GM12874 (cell line): ENCODE measurements around the gene ASPRV1.

ENCODE experiments used
- TF ChIP-seq, protein P1 (sequence below): IDR thresholded peaks from 2 replicates; pipeline ENCODE4 v1.5.1; 2011; ENCODE audit warnings: low read depth, mild to moderate bottlenecking, control low read depth, low read length, moderate library complexity; ENCODE audit not compliant: insufficient read depth

ASPRV1 gene

DNA sequence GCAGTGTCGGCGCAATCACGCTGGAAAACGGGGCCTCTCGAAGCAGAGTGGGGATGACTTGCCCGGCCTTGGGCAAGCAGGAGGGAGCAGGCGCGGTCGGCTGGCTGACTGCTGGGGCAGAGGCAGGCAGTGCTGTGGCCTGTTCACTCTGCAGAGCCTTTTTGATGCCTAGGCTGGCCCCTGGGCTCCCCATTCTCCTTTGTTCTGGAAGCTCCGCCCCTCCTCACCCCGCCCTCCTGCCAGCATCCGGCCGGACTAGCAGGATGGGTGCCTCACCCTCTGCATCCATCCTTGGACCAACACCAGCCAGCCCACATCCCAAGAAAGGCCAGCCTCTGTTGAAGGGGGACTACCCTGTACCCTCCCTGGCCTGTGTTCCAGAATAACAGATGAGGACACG, at the start of gene ASPRV1:
Gene ASPRV1, minus strand, starts transcription at position 136 of the 400 bp plus-strand sequence. CDS start 195 bp downstream, outside the sequence.
- TF ChIP-seq, protein P1, sequence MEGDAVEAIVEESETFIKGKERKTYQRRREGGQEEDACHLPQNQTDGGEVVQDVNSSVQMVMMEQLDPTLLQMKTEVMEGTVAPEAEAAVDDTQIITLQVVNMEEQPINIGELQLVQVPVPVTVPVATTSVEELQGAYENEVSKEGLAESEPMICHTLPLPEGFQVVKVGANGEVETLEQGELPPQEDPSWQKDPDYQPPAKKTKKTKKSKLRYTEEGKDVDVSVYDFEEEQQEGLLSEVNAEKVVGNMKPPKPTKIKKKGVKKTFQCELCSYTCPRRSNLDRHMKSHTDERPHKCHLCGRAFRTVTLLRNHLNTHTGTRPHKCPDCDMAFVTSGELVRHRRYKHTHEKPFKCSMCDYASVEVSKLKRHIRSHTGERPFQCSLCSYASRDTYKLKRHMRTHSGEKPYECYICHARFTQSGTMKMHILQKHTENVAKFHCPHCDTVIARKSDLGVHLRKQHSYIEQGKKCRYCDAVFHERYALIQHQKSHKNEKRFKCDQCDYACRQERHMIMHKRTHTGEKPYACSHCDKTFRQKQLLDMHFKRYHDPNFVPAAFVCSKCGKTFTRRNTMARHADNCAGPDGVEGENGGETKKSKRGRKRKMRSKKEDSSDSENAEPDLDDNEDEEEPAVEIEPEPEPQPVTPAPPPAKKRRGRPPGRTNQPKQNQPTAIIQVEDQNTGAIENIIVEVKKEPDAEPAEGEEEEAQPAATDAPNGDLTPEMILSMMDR: no peak

DNA sequence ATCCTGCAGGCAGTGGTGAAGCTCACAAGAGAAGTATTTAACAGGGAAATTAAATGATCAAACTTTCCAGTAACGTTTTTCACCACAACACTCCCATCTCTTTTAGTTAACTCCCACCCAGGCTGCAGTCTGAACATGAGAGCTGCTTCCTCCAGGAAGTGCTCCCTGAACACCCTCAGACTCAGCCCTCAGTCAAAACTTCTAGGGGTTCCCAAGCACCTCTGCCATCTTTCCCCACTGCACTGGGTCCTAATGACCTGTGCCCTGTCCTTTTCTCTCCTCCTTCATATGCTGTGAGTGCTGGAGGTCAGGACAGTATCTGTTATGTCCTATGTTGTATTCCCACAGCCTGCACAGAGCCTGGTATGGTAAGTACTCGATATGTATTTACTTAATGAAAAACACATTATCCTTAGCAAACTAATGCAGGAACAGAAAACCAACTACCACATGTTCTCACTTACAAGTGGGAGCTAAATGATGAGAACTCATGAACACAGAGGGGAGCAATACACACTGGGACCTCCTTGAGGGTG, 49.2 kb upstream of the ASPRV1 start:
- TF ChIP-seq, protein P1: no peak

DNA sequence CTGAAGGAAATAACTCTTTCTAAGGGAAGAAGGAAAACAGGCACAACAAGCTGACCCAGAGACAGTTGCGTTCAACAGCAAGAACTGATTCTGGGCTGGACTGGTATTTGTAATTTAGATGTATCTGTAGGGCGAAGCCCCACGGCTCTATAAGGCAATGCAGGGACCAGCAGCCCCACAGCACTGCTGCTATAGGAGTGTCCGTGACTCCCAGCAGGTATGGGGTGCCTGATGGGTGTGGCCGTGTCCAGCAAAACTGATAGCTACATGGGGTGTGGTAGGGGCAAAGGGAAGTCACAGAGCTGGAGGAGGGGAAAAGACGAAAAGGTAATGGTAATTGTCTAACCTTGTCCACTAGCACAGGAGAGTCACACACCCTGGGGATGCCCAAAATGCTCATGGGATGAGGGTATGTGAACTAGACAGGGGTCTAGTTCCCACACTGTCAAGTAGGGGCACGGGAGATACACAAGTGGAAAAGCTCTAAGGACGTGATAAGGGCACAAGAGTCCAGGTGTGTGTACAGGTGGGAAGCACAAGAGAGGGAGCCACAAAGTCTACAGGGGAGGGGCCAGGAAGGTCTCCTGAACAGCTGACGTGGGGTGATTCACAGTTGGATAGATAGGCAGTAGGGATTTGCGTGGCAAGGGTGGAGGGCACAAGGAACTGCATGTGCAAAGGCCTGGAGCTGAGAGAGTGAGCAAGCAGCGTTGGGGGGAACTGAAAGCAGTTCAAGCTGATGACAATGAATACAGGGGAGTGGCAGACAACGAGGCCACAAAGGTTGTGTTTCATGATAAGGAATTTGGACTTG, 48.5 kb upstream of the ASPRV1 start:
- TF ChIP-seq, protein P1: no peak

DNA sequence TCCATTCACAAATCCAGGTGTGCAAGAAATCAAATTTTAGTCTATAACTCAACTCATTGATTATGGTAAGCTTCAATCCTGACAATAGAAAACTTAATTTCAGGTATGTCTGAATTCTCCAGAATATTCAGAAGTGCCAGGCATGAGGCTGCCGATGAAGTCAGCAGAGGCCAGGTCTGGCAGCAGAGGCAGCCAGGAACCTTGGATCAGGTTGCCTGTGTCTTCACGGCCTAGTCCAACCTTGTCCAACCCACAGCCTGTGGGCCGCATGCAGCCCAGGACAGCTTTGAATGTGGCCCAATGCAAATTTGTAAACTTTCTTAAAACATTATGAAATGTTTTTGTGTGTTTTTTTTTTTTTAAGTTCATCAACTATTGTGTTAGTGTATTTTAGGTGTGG, 46.9 kb upstream of the ASPRV1 start:
- TF ChIP-seq, protein P1: no peak

DNA sequence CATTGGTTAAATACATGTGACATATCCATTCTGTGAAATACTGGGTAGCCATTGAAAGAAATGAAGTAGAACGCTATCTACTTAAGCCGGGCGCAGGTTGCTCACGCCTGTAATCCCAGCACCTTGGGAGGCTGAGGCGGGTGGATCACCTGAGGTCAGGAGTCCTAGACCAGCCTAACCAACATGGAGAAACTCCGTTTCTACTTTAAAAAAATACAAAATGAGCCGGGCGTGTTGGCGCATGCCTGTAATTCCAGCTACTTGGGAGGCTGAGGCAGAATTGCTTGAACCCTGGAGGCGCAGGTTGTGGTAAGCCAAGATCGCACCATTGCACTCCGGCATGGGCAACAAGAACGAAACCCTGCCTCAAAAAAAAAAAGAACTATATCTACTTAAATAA, 45.7 kb upstream of the ASPRV1 start:
- TF ChIP-seq, protein P1: no peak

DNA sequence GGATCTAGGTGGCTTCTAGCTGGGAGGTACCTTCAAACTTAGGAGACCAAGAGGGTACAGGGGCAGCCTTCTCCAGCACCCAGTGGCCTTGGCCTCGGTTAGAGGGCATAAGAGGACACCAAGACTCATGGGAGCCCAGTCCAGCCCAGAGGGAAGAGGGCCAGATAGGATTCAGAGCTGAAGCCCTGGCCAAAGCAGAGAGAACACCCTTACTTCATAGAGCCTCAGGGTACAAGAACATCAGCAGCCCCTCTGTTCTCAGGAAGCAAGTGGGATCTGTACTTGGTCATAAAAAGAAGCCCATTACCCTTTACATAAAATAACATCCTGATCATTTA, 45.0 kb upstream of the ASPRV1 start:
- TF ChIP-seq, protein P1: no peak

DNA sequence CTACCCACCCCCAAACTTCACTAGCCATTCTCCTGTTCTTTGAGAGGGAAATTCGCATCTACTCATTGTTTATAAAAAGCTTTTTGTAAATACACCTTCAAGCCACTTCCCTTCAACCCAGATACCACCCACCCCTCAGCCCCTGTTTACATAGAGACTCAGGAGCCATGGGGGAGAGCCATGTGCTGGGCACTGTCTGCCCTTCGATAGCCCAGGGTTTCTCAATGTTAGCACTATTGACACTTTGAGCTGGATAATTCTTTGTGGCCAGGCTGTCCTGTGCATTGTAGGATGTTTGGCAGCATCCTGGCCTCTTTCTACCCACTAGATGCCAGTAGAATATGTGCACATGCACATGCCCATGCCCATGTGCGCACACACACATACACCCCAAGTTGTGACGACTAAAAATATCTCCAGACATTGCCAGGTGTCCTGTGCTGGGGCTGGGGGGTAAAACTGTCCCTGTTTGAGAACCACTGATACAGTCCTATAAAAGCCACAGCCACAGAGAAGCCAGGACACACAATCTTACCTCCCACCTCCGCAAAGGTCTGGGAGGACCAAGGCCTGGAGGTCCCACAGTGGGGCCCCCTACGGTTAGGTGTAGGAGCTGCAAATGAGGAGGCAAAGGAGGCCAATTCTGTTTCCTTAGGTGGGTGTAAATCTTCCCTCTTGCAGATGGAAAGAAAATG, 44.5 kb upstream of the ASPRV1 start:
- TF ChIP-seq, protein P1: no peak
